ENCODE data around the gene CSTA.

GRCh38 chr3:122324871-122325323 lies at the start of gene CSTA:
- no peak for TF ChIP-seq POLR2A (IDR thresholded peaks at IDR 0.05; ENCODE audit: low read depth, low read length)
- no peak for TF ChIP-seq POLR2AphosphoS5 (IDR thresholded peaks at IDR 0.05; ENCODE audit: low read depth, low read length)
- TF ChIP-seq TAF1 (IDR thresholded peaks at IDR 0.05; ENCODE audit: low read depth, low read length): no peak

Data from GM12891 (cell line).